SK-MEL-5 (cell line): ENCODE results near the gene METAP1D. TPM values are rescaled to one million over a fixed set of nuclear protein-coding genes. Genes with fewer than 3 reads are reported as not detected.

Source experiments
- DNase-seq: peaks from one replicate; pipeline ENCODE4 v3.0.0-alpha.2; 2016; ENCODE audit warnings: low read depth, low spot score
- in situ Hi-C: cut with HindIII; loops from 2 replicates; pipeline ENCODE4 v1.10.0; 2016; ENCODE audit warnings: low sequenced_read_pairs, high pct_unique_total_duplicates, low pct_unique_long_range_greater_than_20kb
- total RNA-seq: library from RNA; depleted of rRNA; stranded (reverse); fragments of >200 nt; shearing (Covaris generic); gene quantifications from 2 replicates; pipeline ENCODE4 v1.2.3, GENCODE V29; 2014; rRNA removed

Gene METAP1D
- total RNA-seq, 1 experiment from 2014 or later = 10.8 TPM

- DNase-seq = no peak
- in situ Hi-C loops = no loop called here
Observed at GRCh38 chr2:172129404-172129803, 129.7 kb downstream of the METAP1D start.

Other genes starting within 250 kb of the METAP1D start
- 28.2 and 28.9 TPM in 2 replicates for gene SLC25A12, start 105.7 kb upstream of the METAP1D start, total RNA-seq
- gene HAT1, start 77.5 kb upstream of the METAP1D start, total RNA-seq = 46.4 and 54.0 TPM in 2 replicates
- 3.6 and 4.8 TPM in 2 replicates for gene DLX1, start 85.6 kb downstream of the METAP1D start, total RNA-seq
- gene DLX2, start 102.9 kb downstream of the METAP1D start, total RNA-seq = 0.48 and 0.85 TPM in 2 replicates